IPS-18c (cell line): ENCODE measurements around the gene UBR3.
"Not testable (repeated sequence)": the region's sequence is repeated elsewhere in the genome, so short reads cannot be mapped to it uniquely, and the experiment has no call there.

Experiments used
- H3K4me3 ChIP-seq: 2 replicates; pipeline ENCODE4 v1.7.0; 2013; ENCODE audit warnings: low read depth, mild to moderate bottlenecking, low read length, moderate library complexity; ENCODE audit not compliant: insufficient read depth
- H3K9me3 ChIP-seq: one replicate; pipeline ENCODE4 v1.6.1; 2013; ENCODE audit warnings: mild to moderate bottlenecking, low read length, moderate library complexity; ENCODE audit not compliant: control insufficient read depth, insufficient read depth

UBR3 gene

GRCh38 chr2:169906731-169907130 is 79.5 kb downstream of the UBR3 start:
- H3K4me3 ChIP-seq = no peak overlapping the region
- H3K9me3 ChIP-seq = no peaks in the 10 kb centered on the region

- H3K4me3 ChIP-seq = no peak overlapping the region
Observed at GRCh38 chr2:169909376-169909775, 82.1 kb downstream of the UBR3 start.

GRCh38 chr2:169910109-169910799 is 83.0 kb downstream of the UBR3 start:
- no peaks in the 10 kb centered on the region for H3K9me3 ChIP-seq
- H3K4me3 ChIP-seq = no peak overlapping the region

More at GRCh38 chr2:169909376-169909775, 82.1 kb downstream of the UBR3 start:
- H3K9me3 ChIP-seq = no peaks in the 10 kb centered on the region

GRCh38 chr2:169911119-169911518 is 83.9 kb downstream of the UBR3 start:
- Histone ChIP-seq H3K9me3 (no peaks in the 10 kb centered on the region), H3K4me3 (no peak overlapping the region)

- no peak overlapping the region for H3K4me3 ChIP-seq
- H3K9me3 ChIP-seq = no peaks in the 10 kb centered on the region
Observed at GRCh38 chr2:169916623-169917022, 89.4 kb downstream of the UBR3 start.

GRCh38 chr2:169923977-169924376 is 96.7 kb downstream of the UBR3 start:
- H3K4me3 ChIP-seq = no peak overlapping the region

GRCh38 chr2:169925968-169926367 is 98.7 kb downstream of the UBR3 start:
- Histone ChIP-seq H3K9me3 (no peaks in the 10 kb centered on the region), H3K4me3 (no peak overlapping the region)

More at GRCh38 chr2:169923977-169924376, 96.7 kb downstream of the UBR3 start:
- no peaks in the 10 kb centered on the region for H3K9me3 ChIP-seq

- Histone ChIP-seq H3K9me3 (no peaks in the 10 kb centered on the region), H3K4me3 (no peak overlapping the region)
Observed at GRCh38 chr2:169928463-169928864, 101.2 kb downstream of the UBR3 start.

GRCh38 chr2:169933124-169933711 is 106.0 kb downstream of the UBR3 start:
- Histone ChIP-seq H3K9me3 (no peaks in the 10 kb centered on the region), H3K4me3 (no peak overlapping the region)

- not testable (repeated sequence) for H3K9me3 ChIP-seq, H3K4me3 ChIP-seq
Observed at GRCh38 chr2:169936652-169937051, 109.4 kb downstream of the UBR3 start.

- Histone ChIP-seq H3K9me3 (no peaks in the 10 kb centered on the region), H3K4me3 (no peak overlapping the region)
Observed at GRCh38 chr2:169945515-169945914, 118.3 kb downstream of the UBR3 start.

GRCh38 chr2:169946092-169946491 is 118.8 kb downstream of the UBR3 start:
- Histone ChIP-seq H3K4me3 (no peak overlapping the region), H3K9me3 (no peaks in the 10 kb centered on the region)

- no peak overlapping the region for H3K4me3 ChIP-seq
- H3K9me3 ChIP-seq = no peaks in the 10 kb centered on the region
Observed at GRCh38 chr2:169946546-169946945, 119.3 kb downstream of the UBR3 start.

- H3K9me3 ChIP-seq = no peaks in the 10 kb centered on the region
Observed at GRCh38 chr2:169955940-169956339, 128.7 kb downstream of the UBR3 start.

GRCh38 chr2:169957219-169957618 is 130.0 kb downstream of the UBR3 start:
- not testable (repeated sequence) for H3K9me3 ChIP-seq, H3K4me3 ChIP-seq

More at GRCh38 chr2:169955940-169956339, 128.7 kb downstream of the UBR3 start:
- no peak overlapping the region for H3K4me3 ChIP-seq

GRCh38 chr2:169961911-169962310 is 134.7 kb downstream of the UBR3 start:
- H3K4me3 ChIP-seq = no peak overlapping the region
- H3K9me3 ChIP-seq = no peaks in the 10 kb centered on the region

- Histone ChIP-seq H3K9me3 (no peaks in the 10 kb centered on the region), H3K4me3 (no peak overlapping the region)
Observed at GRCh38 chr2:169963786-169964185, 136.5 kb downstream of the UBR3 start.

- H3K9me3 ChIP-seq = no peaks in the 10 kb centered on the region
- no peak overlapping the region for H3K4me3 ChIP-seq
Observed at GRCh38 chr2:169964740-169965139, 137.5 kb downstream of the UBR3 start.

- Histone ChIP-seq H3K9me3 (no peaks in the 10 kb centered on the region), H3K4me3 (no peak overlapping the region)
Observed at GRCh38 chr2:169965495-169965894, 138.2 kb downstream of the UBR3 start.
